ENCODE results near the gene GTF3C4. TPM values are rescaled to one million over a fixed set of nuclear protein-coding genes. Genes with fewer than 3 reads are reported as not detected.

GTF3C4 gene
- total RNA-seq, 1 donor from 2014 or later: 27.9 TPM

DNA sequence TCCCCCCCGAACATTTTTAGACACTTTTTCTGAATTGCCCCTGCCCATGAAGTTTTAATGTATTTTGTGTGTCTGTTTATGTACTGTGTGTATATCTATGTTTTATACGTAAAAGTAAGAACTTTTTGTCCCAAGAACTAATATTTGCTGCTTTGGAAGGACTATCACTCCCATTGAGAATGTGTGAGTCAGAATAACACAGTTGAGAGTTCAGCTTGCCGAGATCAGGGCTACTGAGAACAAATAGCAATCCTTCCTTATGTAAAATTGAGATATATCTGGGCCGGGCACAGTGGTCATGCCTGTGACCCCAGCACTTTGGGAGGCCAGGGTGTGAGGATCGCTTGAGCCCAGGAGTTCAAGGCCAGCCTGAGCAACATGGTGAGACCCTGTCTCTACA is 11.3 kb downstream of the GTF3C4 start:
- Mint-ChIP-seq H3K9me3 (ENCODE audit: unreplicated experiment) (no peaks in the 10 kb centered on the region), H3K27me3 (ENCODE audit: low read depth, unreplicated experiment) (no peaks in the 10 kb centered on the region), H3K27ac (ENCODE audit: unreplicated experiment) (no peak overlapping the region), H3K4me3 (ENCODE audit: unreplicated experiment) (no peak overlapping the region), H3K4me1 (ENCODE audit: low read depth, unreplicated experiment) (peaks cover 3% of the 10 kb centered on the region), H3K36me3 (ENCODE audit: low read depth, unreplicated experiment) (peaks cover 30% of the 10 kb centered on the region)
- H2AFZ ChIP-seq (ENCODE audit: low read depth, low read length): no peak overlapping the region
- no peaks in the 10 kb centered on the region for H3K4me1 ChIP-seq (ENCODE audit: insufficient read depth, low read length)
- H3K4me2 ChIP-seq (ENCODE audit: low read length): no peak overlapping the region
- no peak overlapping the region for H3K4me3 ChIP-seq (ENCODE audit: insufficient read depth, low read depth, low read length)
- H3K79me2 ChIP-seq (ENCODE audit: insufficient read depth, low read length): peaks cover 83% of the 10 kb centered on the region
- no peaks in the 10 kb centered on the region for H3K27me3 ChIP-seq (ENCODE audit: insufficient read depth, low read length)
- H3K27ac ChIP-seq (ENCODE audit: low read depth, low read length): no peak overlapping the region
- no peak overlapping the region for H3K9ac ChIP-seq (ENCODE audit: low read length)
- H3K9me3 ChIP-seq (ENCODE audit: insufficient read depth, low read depth, low read length): no peaks in the 10 kb centered on the region
- peaks cover 85% of the 10 kb centered on the region for H4K20me1 ChIP-seq (ENCODE audit: insufficient read depth, low read length)
- no peak for FAIRE-seq
- H3K36me3 ChIP-seq (ENCODE audit: insufficient read depth, low read length): peaks cover 27% of the 10 kb centered on the region
- TF ChIP-seq EZH2 (IDR thresholded peaks at IDR 0.05; ENCODE audit: insufficient read depth, low read length) (no peak), CTCF (IDR thresholded peaks at IDR 0.05; ENCODE audit: insufficient read depth, low read depth, low read length) (no peak)
- no peak for DNase-seq (ENCODE audit: low read depth)

DNA sequence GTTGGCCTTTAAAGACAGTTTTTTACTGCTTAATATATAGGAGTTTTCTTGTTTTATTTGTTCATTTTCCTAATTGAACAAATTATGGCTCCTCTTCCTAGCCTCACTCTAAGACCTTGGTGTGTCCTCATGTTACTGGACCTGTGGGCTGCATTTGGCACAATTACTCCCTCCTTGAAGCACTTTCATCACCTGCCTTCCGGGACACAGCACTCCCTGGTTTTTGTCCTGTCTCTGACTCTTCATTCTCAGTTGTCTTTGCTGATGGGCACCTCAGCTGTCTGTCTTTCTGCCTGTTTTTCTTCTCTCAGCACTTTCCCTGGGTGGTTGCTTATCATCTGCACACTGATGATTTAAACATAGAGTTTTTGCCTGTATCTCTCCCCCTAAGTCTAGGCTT is 13.6 kb downstream of the GTF3C4 start:
- H3K27me3 Mint-ChIP-seq (ENCODE audit: low read depth, unreplicated experiment): no peaks in the 10 kb centered on the region
- H3K27ac ChIP-seq (ENCODE audit: low read depth, low read length): no peak overlapping the region
- DNase-seq (ENCODE audit: low read depth) (no peak), FAIRE-seq (no peak)
- no peaks in the 10 kb centered on the region for H3K27me3 ChIP-seq (ENCODE audit: insufficient read depth, low read length)
- H3K4me1 Mint-ChIP-seq (ENCODE audit: low read depth, unreplicated experiment): peaks cover 3% of the 10 kb centered on the region
- H3K36me3 ChIP-seq (ENCODE audit: insufficient read depth, low read length): peaks cover 28% of the 10 kb centered on the region
- H3K27ac Mint-ChIP-seq (ENCODE audit: unreplicated experiment): no peak overlapping the region
- no peak overlapping the region for H3K4me3 ChIP-seq (ENCODE audit: insufficient read depth, low read depth, low read length)
- H3K4me1 ChIP-seq (ENCODE audit: insufficient read depth, low read length): no peaks in the 10 kb centered on the region
- peaks cover 60% of the 10 kb centered on the region for H3K79me2 ChIP-seq (ENCODE audit: insufficient read depth, low read length)
- H4K20me1 ChIP-seq (ENCODE audit: insufficient read depth, low read length): peaks cover 76% of the 10 kb centered on the region
- no peaks in the 10 kb centered on the region for H3K9me3 Mint-ChIP-seq (ENCODE audit: unreplicated experiment)
- H3K4me2 ChIP-seq (ENCODE audit: low read length): no peak overlapping the region
- H3K36me3 Mint-ChIP-seq (ENCODE audit: low read depth, unreplicated experiment): peaks cover 35% of the 10 kb centered on the region
- no peak overlapping the region for H3K4me3 Mint-ChIP-seq (ENCODE audit: unreplicated experiment)
- H2AFZ ChIP-seq (ENCODE audit: low read depth, low read length): no peak overlapping the region
- TF ChIP-seq EZH2 (IDR thresholded peaks at IDR 0.05; ENCODE audit: insufficient read depth, low read length): no peak
- no peak overlapping the region for H3K9ac ChIP-seq (ENCODE audit: low read length)
- no peaks in the 10 kb centered on the region for H3K9me3 ChIP-seq (ENCODE audit: insufficient read depth, low read depth, low read length)

DNA sequence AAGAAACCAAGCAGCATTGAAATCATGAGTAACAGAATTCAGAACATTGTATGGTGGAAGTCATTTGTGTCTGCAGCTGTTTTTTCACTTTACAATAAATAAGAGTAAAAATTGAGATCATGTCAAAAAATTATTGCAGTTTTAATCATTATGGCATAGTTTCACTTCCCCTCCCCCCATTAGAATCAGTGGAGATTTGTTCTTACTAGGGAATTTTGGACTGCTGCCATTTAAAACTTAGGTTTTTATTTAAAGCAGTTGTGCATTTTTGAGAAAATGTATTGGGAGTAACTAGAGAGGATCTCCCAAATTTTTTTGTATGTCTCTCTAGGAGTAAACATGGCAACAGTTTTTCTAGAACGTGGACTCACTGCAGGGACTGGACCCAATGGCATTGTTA is 20.4 kb downstream of the GTF3C4 start:
- H3K79me2 ChIP-seq (ENCODE audit: insufficient read depth, low read length): peaks cover 2% of the 10 kb centered on the region
- no peak overlapping the region for H2AFZ ChIP-seq (ENCODE audit: low read depth, low read length)
- H3K4me3 ChIP-seq (ENCODE audit: insufficient read depth, low read depth, low read length): no peak overlapping the region
- peaks cover 7% of the 10 kb centered on the region for H3K9me3 Mint-ChIP-seq (ENCODE audit: unreplicated experiment)
- no peaks in the 10 kb centered on the region for H3K9me3 ChIP-seq (ENCODE audit: insufficient read depth, low read depth, low read length)
- no peaks in the 10 kb centered on the region for H3K4me1 ChIP-seq (ENCODE audit: insufficient read depth, low read length)
- no peaks in the 10 kb centered on the region for H3K4me1 Mint-ChIP-seq (ENCODE audit: low read depth, unreplicated experiment)
- H3K27ac ChIP-seq (ENCODE audit: low read depth, low read length): no peak overlapping the region
- FAIRE-seq (no peak), DNase-seq (ENCODE audit: low read depth) (no peak)
- H3K27me3 ChIP-seq (ENCODE audit: insufficient read depth, low read length): no peaks in the 10 kb centered on the region
- H3K27me3 Mint-ChIP-seq (ENCODE audit: low read depth, unreplicated experiment): no peaks in the 10 kb centered on the region
- TF ChIP-seq CTCF (IDR thresholded peaks at IDR 0.05; ENCODE audit: insufficient read depth, low read depth, low read length): no peak
- no peak for TF ChIP-seq EZH2 (IDR thresholded peaks at IDR 0.05; ENCODE audit: insufficient read depth, low read length)
- no peak overlapping the region for H3K4me3 Mint-ChIP-seq (ENCODE audit: unreplicated experiment)
- no peak overlapping the region for H3K27ac Mint-ChIP-seq (ENCODE audit: unreplicated experiment)
- H3K9ac ChIP-seq (ENCODE audit: low read length): no peak overlapping the region
- no peak overlapping the region for H3K4me2 ChIP-seq (ENCODE audit: low read length)
- H3K36me3 ChIP-seq (ENCODE audit: insufficient read depth, low read length): peaks cover 27% of the 10 kb centered on the region
- peaks cover 36% of the 10 kb centered on the region for H3K36me3 Mint-ChIP-seq (ENCODE audit: low read depth, unreplicated experiment)
- H4K20me1 ChIP-seq (ENCODE audit: insufficient read depth, low read length): peaks cover 36% of the 10 kb centered on the region

Data from astrocyte (in vitro differentiated cells and primary cell).